DND-41 (cell line): ENCODE measurements around the gene SLC39A12.

ENCODE experiments used
- EZH2 ChIP-seq: IDR thresholded peaks from 3 replicates; pipeline ENCODE4 v1.6.1; 2012; ENCODE audit warnings: borderline replicate concordance, low read depth, mild to moderate bottlenecking, moderate library complexity, low read length, inconsistent platforms; ENCODE audit not compliant: severe bottlenecking
- TF ChIP-seq, protein P1 (sequence below): IDR thresholded peaks from 2 replicates; pipeline ENCODE4 v1.5.1; 2012; ENCODE audit warnings: borderline replicate concordance, low read length, moderate library complexity, mild to moderate bottlenecking; ENCODE audit not compliant: poor library complexity, severe bottlenecking; ENCODE audit errors: extremely low read depth

DNA sequence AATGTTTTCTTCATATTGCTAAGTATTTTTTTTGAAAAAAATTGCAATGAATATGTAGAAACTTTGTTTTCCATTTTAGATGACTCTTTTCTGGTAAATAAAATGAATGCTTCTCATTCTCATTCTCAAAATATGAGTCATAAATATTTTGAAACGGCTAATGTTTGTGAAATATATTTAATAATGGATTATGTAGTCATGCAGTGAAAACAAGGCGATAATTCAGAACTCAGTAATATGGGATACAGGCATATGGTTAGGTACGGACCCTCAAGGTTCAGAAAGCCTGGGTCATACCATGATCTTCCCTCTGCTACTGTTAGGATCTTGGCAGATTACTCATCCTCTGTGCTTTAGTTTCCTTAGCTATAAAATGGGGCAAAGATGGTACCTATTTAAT is 46.2 kb upstream of the SLC39A12 start:
- TF ChIP-seq, protein P1, sequence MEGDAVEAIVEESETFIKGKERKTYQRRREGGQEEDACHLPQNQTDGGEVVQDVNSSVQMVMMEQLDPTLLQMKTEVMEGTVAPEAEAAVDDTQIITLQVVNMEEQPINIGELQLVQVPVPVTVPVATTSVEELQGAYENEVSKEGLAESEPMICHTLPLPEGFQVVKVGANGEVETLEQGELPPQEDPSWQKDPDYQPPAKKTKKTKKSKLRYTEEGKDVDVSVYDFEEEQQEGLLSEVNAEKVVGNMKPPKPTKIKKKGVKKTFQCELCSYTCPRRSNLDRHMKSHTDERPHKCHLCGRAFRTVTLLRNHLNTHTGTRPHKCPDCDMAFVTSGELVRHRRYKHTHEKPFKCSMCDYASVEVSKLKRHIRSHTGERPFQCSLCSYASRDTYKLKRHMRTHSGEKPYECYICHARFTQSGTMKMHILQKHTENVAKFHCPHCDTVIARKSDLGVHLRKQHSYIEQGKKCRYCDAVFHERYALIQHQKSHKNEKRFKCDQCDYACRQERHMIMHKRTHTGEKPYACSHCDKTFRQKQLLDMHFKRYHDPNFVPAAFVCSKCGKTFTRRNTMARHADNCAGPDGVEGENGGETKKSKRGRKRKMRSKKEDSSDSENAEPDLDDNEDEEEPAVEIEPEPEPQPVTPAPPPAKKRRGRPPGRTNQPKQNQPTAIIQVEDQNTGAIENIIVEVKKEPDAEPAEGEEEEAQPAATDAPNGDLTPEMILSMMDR, result no peak
- TF ChIP-seq EZH2, result no peak
